ENCODE measurements around the gene SPON2.

DNA sequence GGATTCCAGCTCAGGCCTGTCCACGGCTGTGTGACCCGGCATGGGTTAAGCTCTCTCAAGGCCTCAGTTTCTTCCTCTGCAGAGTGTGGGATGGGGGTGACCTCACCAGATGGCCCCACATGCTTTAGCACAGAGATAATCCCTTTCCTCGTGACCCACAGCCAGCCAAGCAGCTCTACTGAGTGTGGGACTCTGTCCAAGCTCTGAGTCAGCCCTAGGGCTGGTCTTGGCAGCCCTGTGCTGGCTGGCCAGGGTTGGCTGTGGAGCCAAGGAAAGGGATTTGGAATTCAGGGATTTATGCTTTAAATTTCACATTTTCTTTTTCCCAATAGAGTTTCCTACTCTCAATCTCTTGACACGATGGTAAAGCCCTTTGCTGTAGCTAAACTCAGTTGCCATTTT, 19.7 kb upstream of the SPON2 start:
- TF ChIP-seq POLR2AphosphoS5 (IDR thresholded peaks at IDR 0.05; ENCODE audit: low read depth, low read length) (no peak), POLR2A (IDR thresholded peaks at IDR 0.05; ENCODE audit: low read depth, low read length) (no peak)

All from GM12892 (cell line).